HepG2 (cell line): Measurements from ENCODE around the gene AJUBA. TPM values are rescaled to one million over a fixed set of nuclear protein-coding genes. Genes with fewer than 3 reads are reported as not detected.
A peak's percentile ranks its signal among the peaks of the same experiment; 100 is the strongest.

ENCODE experiments used
- AKAP8 ChIP-seq: sonication (generic); formaldehyde crosslinking; IDR thresholded peaks from 2 replicates; pipeline ENCODE4 v1.5.1; 2020; ENCODE audit warnings: mild to moderate bottlenecking, missing genetic modification reagents
- CBX2 ChIP-seq, 2 experiments: fragments of 200-600 bp in 1 of 2; sonication (generic); formaldehyde crosslinking in 1 of 2; IDR thresholded peaks; 2 replicates each; pipeline versions ENCODE4 v1.7.0 to v1.8.1; 2018 to 2022; ENCODE audit warnings: low read depth in 2 of 2, low read length in 1 of 2, mild to moderate bottlenecking in 1 of 2, missing genetic modification reagents in 1 of 2
- FOSL2 ChIP-seq: sonication (generic); formaldehyde crosslinking; IDR thresholded peaks from 2 replicates; pipeline ENCODE4 v1.4.0; 2020; ENCODE audit warnings: missing genetic modification reagents
- HHEX ChIP-seq: IDR thresholded peaks from 2 replicates; pipeline ENCODE4 v1.6.1; 2016; ENCODE audit warnings: control low read depth
- HNRNPH1 ChIP-seq: fragments of 200-400 bp; formaldehyde crosslinking; optimal IDR thresholded peaks from 2 replicates; pipeline ENCODE3; 2017; ENCODE audit warnings: mild to moderate bottlenecking, low read depth, low read length
- KLF9 ChIP-seq: IDR thresholded peaks from 2 replicates; pipeline ENCODE4 v1.6.1; 2016; ENCODE audit warnings: low read depth
- MXI1 ChIP-seq: IDR thresholded peaks from 3 replicates; pipeline ENCODE4 v1.6.1; 2012; ENCODE audit warnings: low read depth, low read length, inconsistent platforms, borderline replicate concordance
- NFRKB ChIP-seq: fragments of 450-650 bp; IDR thresholded peaks from 2 replicates; pipeline ENCODE4 v1.6.1; 2017
- PAF1 ChIP-seq: IDR thresholded peaks from 2 replicates; pipeline ENCODE4 v1.6.1; 2016; ENCODE audit warnings: missing genetic modification reagents, missing compliant biosample characterization
- PHF5A ChIP-seq: IDR thresholded peaks from one replicate; pipeline ENCODE4 v1.6.1; 2018; ENCODE audit warnings: low read depth, missing genetic modification reagents; ENCODE audit not compliant: unreplicated experiment
- PLRG1 ChIP-seq: fragments of 450-650 bp; conservative IDR thresholded peaks from 2 replicates; pipeline ENCODE4 v1.6.1; 2016
- PTBP1 ChIP-seq: fragments of 200-400 bp; formaldehyde crosslinking; IDR thresholded peaks from 2 replicates; pipeline ENCODE4 v1.6.1; 2018; ENCODE audit warnings: low read length, low read depth; ENCODE audit not compliant: poor library complexity, severe bottlenecking
- RARG ChIP-seq: sonication (generic); formaldehyde crosslinking; IDR thresholded peaks from 2 replicates; pipeline ENCODE4 v1.4.0; 2020; ENCODE audit warnings: low read depth, mild to moderate bottlenecking, missing genetic modification reagents
- RFXANK ChIP-seq: IDR thresholded peaks from 2 replicates; pipeline ENCODE4 v1.6.1; 2016
- ZBTB33 ChIP-seq: sonication (generic); formaldehyde crosslinking; IDR thresholded peaks from 2 replicates; pipeline ENCODE4 v1.4.0; 2020; ENCODE audit warnings: missing genetic modification reagents
- ZFAT ChIP-seq: sonication (generic); formaldehyde crosslinking; conservative IDR thresholded peaks from 2 replicates; pipeline ENCODE4 v1.8.1; 2023; ENCODE audit warnings: missing genetic modification reagents, inconsistent platforms
- ZFP37 ChIP-seq: sonication (generic); formaldehyde crosslinking; IDR thresholded peaks from 2 replicates; pipeline ENCODE4 v1.4.0; 2020; ENCODE audit warnings: missing genetic modification reagents, borderline replicate concordance
- ZKSCAN5 ChIP-seq: sonication (generic); formaldehyde crosslinking; IDR thresholded peaks from 2 replicates; pipeline ENCODE4 v1.5.1; 2020; ENCODE audit warnings: mild to moderate bottlenecking, missing genetic modification reagents
- ZNF121 ChIP-seq: sonication (generic); formaldehyde crosslinking; IDR thresholded peaks from 2 replicates; pipeline ENCODE4 v1.5.0; 2020; ENCODE audit warnings: mild to moderate bottlenecking, missing genetic modification reagents
- ZNF30 ChIP-seq: sonication (generic); formaldehyde crosslinking; IDR thresholded peaks from 2 replicates; pipeline ENCODE4 v1.5.0; 2020; ENCODE audit warnings: mild to moderate bottlenecking, missing genetic modification reagents
- ZNF333 ChIP-seq: sonication (generic); formaldehyde crosslinking; IDR thresholded peaks from 2 replicates; pipeline ENCODE4 v1.4.0; 2020; ENCODE audit warnings: mild to moderate bottlenecking, missing genetic modification reagents, borderline replicate concordance
- ZNF547 ChIP-seq: sonication (generic); formaldehyde crosslinking; IDR thresholded peaks from 2 replicates; pipeline ENCODE4 v1.5.1; 2020; ENCODE audit warnings: mild to moderate bottlenecking, missing genetic modification reagents
- ZNF784 ChIP-seq: sonication (generic); formaldehyde crosslinking; IDR thresholded peaks from 2 replicates; pipeline ENCODE4 v1.5.1; 2020; ENCODE audit warnings: missing genetic modification reagents, mild to moderate bottlenecking, borderline replicate concordance
- ZNF790 ChIP-seq: sonication (generic); formaldehyde crosslinking; IDR thresholded peaks from 2 replicates; pipeline ENCODE4 v1.8.0; 2022; ENCODE audit warnings: missing genetic modification reagents, mild to moderate bottlenecking, borderline replicate concordance
- ZNF878 ChIP-seq: sonication (generic); formaldehyde crosslinking; IDR thresholded peaks from 2 replicates; pipeline ENCODE4 v1.8.1; 2023; ENCODE audit warnings: mild to moderate bottlenecking, missing genetic modification reagents, moderate library complexity
- polyA plus RNA-seq, 8 experiments: library from polyadenylated mRNA; depleted of rRNA in 3 of 8; stranded (reverse) in 7 of 8; unstranded in 1 of 8; fragments of >200 nt; fragmentation: Illumina TruSeq in 4 of 8; extraction: Trizol in 4 of 8; gene quantifications; 2 replicates each; pipeline versions ENCODE4 v1.2.1 to v1.2.3, GENCODE V29; 2011 to 2016; ENCODE audit warnings: low read depth in 4 of 8, missing spikeins in 1 of 8, mixed read lengths in 1 of 8; ENCODE audit not compliant: insufficient read depth in 1 of 8
- total RNA-seq, 5 experiments: library from RNA; depleted of rRNA; stranded (reverse); fragments of >200 nt; fragmentation: Illumina TruSeq; extraction: Trizol; gene quantifications; 2 replicates each; pipeline ENCODE4 v1.2.3, GENCODE V29; 2016; ENCODE audit warnings: low read depth in 1 of 5
- TF ChIP-seq, protein P1 (sequence below): sonication (generic); formaldehyde crosslinking; IDR thresholded peaks from 2 replicates; pipeline ENCODE4 v1.4.0; 2020; ENCODE audit warnings: low read depth, mild to moderate bottlenecking, missing genetic modification reagents

Gene AJUBA
- total and polyA plus RNA-seq, 2 of the 13 experiments (the other 11 are each of a cell fraction or from before 2014, with no cell fraction given) = 157 to 241 TPM

DNA sequence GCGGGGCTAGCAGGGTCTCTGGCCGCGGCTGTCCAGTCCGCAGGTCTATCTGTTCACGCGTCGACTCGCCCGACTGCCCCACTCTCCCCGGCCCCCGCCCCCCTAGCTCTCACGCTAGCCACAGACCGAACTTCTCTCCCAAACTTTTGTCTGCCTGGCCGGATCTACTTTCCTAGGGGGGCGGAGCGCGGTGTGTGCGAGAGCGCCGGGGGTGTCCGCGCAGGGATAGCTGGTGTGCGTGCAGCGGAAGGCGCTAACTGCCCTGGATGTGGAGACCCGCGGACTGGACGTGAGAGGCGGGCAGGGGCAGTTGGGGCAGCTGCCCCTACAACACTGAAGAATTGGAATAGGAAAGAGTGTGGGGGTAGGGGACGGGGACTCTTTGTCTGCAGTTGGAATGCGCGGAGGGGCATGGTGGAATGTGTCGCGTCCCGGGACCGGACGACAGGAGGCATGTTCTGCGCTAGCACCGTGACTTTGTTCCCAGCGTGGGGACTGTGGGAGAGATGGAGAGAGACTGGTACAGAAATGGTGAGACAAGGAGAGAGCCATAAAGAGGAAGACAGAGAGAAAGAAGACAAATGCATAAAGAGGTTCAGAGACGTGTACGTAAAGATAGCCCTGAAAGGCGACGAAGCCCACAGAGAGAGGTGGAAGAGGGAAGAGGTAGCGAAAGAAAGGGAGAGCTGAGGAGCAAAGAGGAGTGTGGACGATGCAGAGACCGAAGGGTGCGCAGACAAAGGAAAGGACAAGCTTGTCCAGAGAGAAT, at the start of gene AJUBA (continued):
- TF ChIP-seq ZBTB33 (CRISPR knock-in tag) = peak; percentile 71
- no peak for TF ChIP-seq ZFAT (CRISPR knock-in tag)
- peak; percentile 96 for TF ChIP-seq AKAP8
- TF ChIP-seq ZFP37 = no peak
- peak; percentile 97 for TF ChIP-seq KLF9 (CRISPR knock-in tag)
- peak; percentile 80 for TF ChIP-seq FOSL2 (CRISPR knock-in tag)
- TF ChIP-seq ZNF547 (CRISPR knock-in tag) = peak; percentile 99
- peak; percentile 99 for TF ChIP-seq ZNF784
- peak; percentile 74 for TF ChIP-seq HNRNPH1
- TF ChIP-seq ZNF790 (CRISPR knock-in tag) = no peak
- TF ChIP-seq PLRG1 = no peak
- TF ChIP-seq ZNF30 (CRISPR knock-in tag) = no peak
- no peak for TF ChIP-seq ZNF878
- TF ChIP-seq RARG = no peak; the same call in 1 of the 2 replicates
- peak; percentile 44; the same call in 1 of the 2 replicates for TF ChIP-seq HHEX
- no peak for TF ChIP-seq ZNF121
- TF ChIP-seq ZNF333 (CRISPR knock-in tag) = no peak
- peak; percentile 75; the same call in 1 of the 2 replicates for TF ChIP-seq ZKSCAN5
- TF ChIP-seq PAF1 = no peak; the same call in 1 of the 2 replicates
- TF ChIP-seq MXI1 = peak; percentile 86
- TF ChIP-seq RFXANK (CRISPR knock-in tag) = no peak
- TF ChIP-seq CBX2 (IDR thresholded peaks at IDR 0.05; ENCODE audit: low read depth, low read length) = no peak
- TF ChIP-seq CBX2 (CRISPR knock-in tag; IDR thresholded peaks at IDR 0.05; ENCODE audit: low read depth) = no peak
- TF ChIP-seq NFRKB = peak; percentile 56; the same call in 1 of the 2 replicates
- peak; percentile 97 for TF ChIP-seq PHF5A (CRISPR knock-in tag)
- peak; percentile 100 for TF ChIP-seq PTBP1
- TF ChIP-seq, protein P1, sequence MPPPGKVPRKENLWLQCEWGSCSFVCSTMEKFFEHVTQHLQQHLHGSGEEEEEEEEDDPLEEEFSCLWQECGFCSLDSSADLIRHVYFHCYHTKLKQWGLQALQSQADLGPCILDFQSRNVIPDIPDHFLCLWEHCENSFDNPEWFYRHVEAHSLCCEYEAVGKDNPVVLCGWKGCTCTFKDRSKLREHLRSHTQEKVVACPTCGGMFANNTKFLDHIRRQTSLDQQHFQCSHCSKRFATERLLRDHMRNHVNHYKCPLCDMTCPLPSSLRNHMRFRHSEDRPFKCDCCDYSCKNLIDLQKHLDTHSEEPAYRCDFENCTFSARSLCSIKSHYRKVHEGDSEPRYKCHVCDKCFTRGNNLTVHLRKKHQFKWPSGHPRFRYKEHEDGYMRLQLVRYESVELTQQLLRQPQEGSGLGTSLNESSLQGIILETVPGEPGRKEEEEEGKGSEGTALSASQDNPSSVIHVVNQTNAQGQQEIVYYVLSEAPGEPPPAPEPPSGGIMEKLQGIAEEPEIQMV (CRISPR knock-in tag) = peak; percentile 98
